MCF 10A (cell line): Measurements from ENCODE around the gene MTA2. TPM values are rescaled to one million over a fixed set of nuclear protein-coding genes. Genes with fewer than 3 reads are reported as not detected.

Experiments used
- BruUV-seq: library from RNA; stranded (reverse); fragments of 400-500 nt; replicated peaks from 2 replicates; lab custom pipeline; 2021; lab: Mats Ljungman, UMichigan
- CTCF ChIA-PET: fragments of 300-600 bp; sonication (Branson Sonifier 250); formaldehyde crosslinking; extraction: SDS; loops from one replicate; lab custom pipeline; 2021; ENCODE audit warnings: antibody characterized with exemption, inconsistent platforms; lab: Yijun Ruan, JAX
- POLR2A ChIA-PET: fragments of 300-600, 350-650 bp; sonication (Branson Sonifier 250); formaldehyde crosslinking; extraction: SDS; loops from one replicate; lab custom pipeline; 2020; ENCODE audit warnings: antibody characterized with exemption, inconsistent platforms; lab: Yijun Ruan, JAX
- DNase-seq: peaks from one replicate; pipeline ENCODE4 v3.0.0-alpha.2; 2018; ENCODE audit not compliant: unreplicated experiment
- H3K27ac Mint-ChIP-seq: one replicate; pipeline ENCODE4 v1.8.0; 2022; ENCODE audit warnings: mild to moderate bottlenecking, low read depth, mixed read lengths; ENCODE audit not compliant: unreplicated experiment
- H3K27me3 Mint-ChIP-seq: one replicate; pipeline ENCODE4 v1.8.0; 2022; ENCODE audit warnings: mixed read lengths; ENCODE audit not compliant: insufficient read depth, unreplicated experiment
- H3K36me3 Mint-ChIP-seq: one replicate; pipeline ENCODE4 v1.8.0; 2022; ENCODE audit warnings: mild to moderate bottlenecking, moderate library complexity, mixed read lengths; ENCODE audit not compliant: insufficient read depth, unreplicated experiment
- H3K4me1 Mint-ChIP-seq: one replicate; pipeline ENCODE4 v1.8.0; 2022; ENCODE audit warnings: mixed read lengths; ENCODE audit not compliant: insufficient read depth, unreplicated experiment
- H3K4me3 Mint-ChIP-seq: one replicate; pipeline ENCODE4 v1.8.0; 2022; ENCODE audit warnings: mild to moderate bottlenecking, moderate library complexity, mixed read lengths; ENCODE audit not compliant: unreplicated experiment
- H3K9me3 Mint-ChIP-seq: one replicate; pipeline ENCODE4 v1.8.0; 2022; ENCODE audit warnings: mixed read lengths; ENCODE audit not compliant: unreplicated experiment
- CTCF ChIP-seq: fragments of 200-600 bp; IDR thresholded peaks from one replicate; pipeline ENCODE4 v1.8.0; 2022; ENCODE audit warnings: antibody characterized with exemption, mild to moderate bottlenecking; ENCODE audit not compliant: unreplicated experiment
- intact Hi-C: fragments of 100-400 bp; cut with micrococcal nuclease; formaldehyde crosslinking; loops from 2 replicates; pipeline ENCODE4 v1.14.1; 2022
- total RNA-seq: library from RNA; stranded (reverse); gene quantifications from 2 replicates; pipeline ENCODE4 v1.2.3, GENCODE V29; 2022

The MTA2 gene
- total RNA-seq, 1 experiment from 2014 or later, result 176 TPM

DNA sequence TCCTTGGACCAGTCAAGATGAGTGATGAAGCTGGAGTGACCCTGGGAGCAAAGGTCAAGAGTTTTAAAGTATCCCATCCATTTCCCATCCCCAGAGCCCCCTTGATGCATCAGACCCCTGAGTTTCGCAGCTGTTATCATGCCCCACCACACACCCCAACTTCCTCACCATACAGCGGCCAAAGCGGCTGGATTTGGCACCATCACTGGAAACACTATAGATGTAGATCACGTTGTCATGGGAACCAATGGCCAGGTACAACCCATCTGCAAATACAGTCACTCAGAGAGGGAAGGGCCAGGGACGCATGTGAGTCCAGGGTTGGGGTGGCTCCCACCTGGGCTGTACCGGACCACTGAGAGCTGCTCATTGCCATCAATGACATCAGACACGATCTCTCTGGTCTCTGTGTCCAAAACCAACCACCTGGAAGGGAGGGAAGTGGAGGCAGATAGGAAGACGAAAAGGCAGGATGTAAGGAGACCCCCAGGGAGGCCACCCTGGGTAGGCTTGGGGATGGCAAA, 2.2 kb upstream of the MTA2 start:
- H3K4me3 Mint-ChIP-seq, result peak overlapping the region; percentile 28
- CTCF ChIA-PET, result interaction anchor here (0.5 to 2.1 kb wide), 9 partner anchors 8 to 1747 kb away, joined by 3 to 7 read pairs (median 3); partner anchors contain the start of genes LBHD1 and ROM1
- DNase-seq, result no peak
- intact Hi-C loops, result no loop called here
- no peak for TF ChIP-seq CTCF
- H3K36me3 Mint-ChIP-seq, result peaks cover 66% of the 10 kb centered on the region
- no TSS peak for BruUV-seq
- no peak overlapping the region for H3K27ac Mint-ChIP-seq
- H3K27me3 Mint-ChIP-seq, result no peaks in the 10 kb centered on the region
- H3K4me1 Mint-ChIP-seq, result peaks cover 30% of the 10 kb centered on the region
- POLR2A ChIA-PET, result interaction anchor here (0.6 to 5.2 kb wide), 4 partner anchors 12 to 51 kb away, joined by 3 to 152 read pairs (median 8); partner anchors contain the start of gene TUT1
- H3K9me3 Mint-ChIP-seq, result no peaks in the 10 kb centered on the region

- intact Hi-C loops, result no loop called here
- TF ChIP-seq CTCF, result no peak
- H3K27me3 Mint-ChIP-seq, result no peaks in the 10 kb centered on the region
- peaks cover 37% of the 10 kb centered on the region for H3K4me1 Mint-ChIP-seq
- no peak overlapping the region for H3K27ac Mint-ChIP-seq
- ChIA-PET CTCF (interaction anchor here (0.6 to 2.1 kb wide), 5 partner anchors 10 to 1748 kb away, joined by 3 to 7 read pairs (median 3); partner anchors contain the start of genes LBHD1 and ROM1), POLR2A (interaction anchor here (0.6 to 5.2 kb wide), 2 partner anchors 12 to 37 kb away, joined by 4 to 152 read pairs; partner anchors contain the start of gene TUT1)
- no peaks in the 10 kb centered on the region for H3K9me3 Mint-ChIP-seq
- peaks cover 70% of the 10 kb centered on the region for H3K36me3 Mint-ChIP-seq
- no TSS peak for BruUV-seq
- DNase-seq, result no peak
- H3K4me3 Mint-ChIP-seq, result peak overlapping the region; percentile 28
Measured at GRCh38 chr11:62603072-62603408, 1.4 kb upstream of the MTA2 start.

DNA sequence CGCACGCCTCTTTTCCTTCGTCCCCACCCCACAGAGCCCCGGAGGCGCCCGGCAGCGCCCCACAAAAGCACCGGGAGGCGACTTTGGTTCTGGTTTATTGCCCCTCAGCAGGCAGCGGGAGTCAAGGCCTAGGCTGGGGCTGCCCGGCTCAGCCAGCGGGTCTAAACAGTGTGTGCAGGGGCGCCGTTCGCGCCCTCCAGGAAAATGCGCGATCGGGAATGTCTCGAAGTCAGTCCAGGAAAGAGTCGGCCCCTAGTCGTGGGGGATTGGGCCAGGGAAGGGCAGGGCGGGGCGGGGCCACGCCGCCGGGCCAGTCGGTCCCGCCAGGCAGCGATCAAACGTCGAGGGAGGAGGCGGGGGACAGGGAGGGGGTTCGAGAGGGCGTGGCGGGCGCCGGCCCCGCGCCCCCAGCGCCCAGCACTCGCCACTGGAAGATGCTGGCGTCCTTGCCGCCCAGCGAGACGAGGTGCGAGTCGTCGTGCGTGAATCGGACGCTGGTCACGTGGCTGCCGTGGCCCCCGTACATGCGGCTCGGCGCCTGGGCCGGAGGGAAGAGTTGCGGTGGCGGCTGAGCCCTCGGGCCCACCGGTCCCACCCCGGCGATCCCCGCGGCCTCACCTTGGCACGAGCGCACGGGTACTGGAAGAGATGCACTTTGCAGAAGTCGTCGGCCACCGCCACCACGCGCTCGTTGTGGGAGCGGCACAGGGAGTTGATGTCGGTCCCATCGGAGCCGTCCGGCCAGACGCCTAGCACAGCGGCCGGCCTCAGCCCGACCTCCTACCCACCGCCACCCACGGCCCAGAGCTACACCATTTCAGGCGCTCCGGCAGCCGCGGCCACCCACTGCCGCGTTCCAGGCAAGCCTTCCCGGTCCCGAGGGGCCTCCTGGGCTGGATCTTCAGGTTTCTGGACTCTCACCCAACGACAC, 741 bp upstream of the MTA2 start:
- peaks cover 70% of the 10 kb centered on the region for H3K36me3 Mint-ChIP-seq

More for the DNA sequence above, 741 bp upstream of the MTA2 start:
- ChIA-PET CTCF (interaction anchor here (0.6 to 2.1 kb wide), 5 partner anchors 9 to 1752 kb away, joined by 3 to 7 read pairs (median 4); partner anchors contain the start of gene ROM1), POLR2A (interaction anchor here (0.6 to 5.2 kb wide), 22 partner anchors 9 to 1576 kb away, joined by 3 to 152 read pairs (median 7); partner anchors contain the start of genes AHNAK, B3GAT3, C11orf98 and CSKMT)
- no peaks in the 10 kb centered on the region for H3K27me3 Mint-ChIP-seq
- DNase-seq, result no peak
- no peaks in the 10 kb centered on the region for H3K9me3 Mint-ChIP-seq
- intact Hi-C loops, result no loop called here
- TF ChIP-seq CTCF, result no peak
- H3K27ac Mint-ChIP-seq, result peak overlapping the region; percentile 96
- no TSS peak for BruUV-seq
- H3K4me3 Mint-ChIP-seq, result peak overlapping the region; percentile 86
- peaks cover 38% of the 10 kb centered on the region for H3K4me1 Mint-ChIP-seq
